ENCODE data around the gene LPIN1. TPM values are rescaled to one million over a fixed set of nuclear protein-coding genes. Genes with fewer than 3 reads are reported as not detected.
A peak's percentile ranks its signal among the peaks of the same experiment; 100 is the strongest.

Gene LPIN1
- total RNA-seq, 3 donors from 2014 or later = 29.7 to 38.4 (median 30.4) TPM

DNA sequence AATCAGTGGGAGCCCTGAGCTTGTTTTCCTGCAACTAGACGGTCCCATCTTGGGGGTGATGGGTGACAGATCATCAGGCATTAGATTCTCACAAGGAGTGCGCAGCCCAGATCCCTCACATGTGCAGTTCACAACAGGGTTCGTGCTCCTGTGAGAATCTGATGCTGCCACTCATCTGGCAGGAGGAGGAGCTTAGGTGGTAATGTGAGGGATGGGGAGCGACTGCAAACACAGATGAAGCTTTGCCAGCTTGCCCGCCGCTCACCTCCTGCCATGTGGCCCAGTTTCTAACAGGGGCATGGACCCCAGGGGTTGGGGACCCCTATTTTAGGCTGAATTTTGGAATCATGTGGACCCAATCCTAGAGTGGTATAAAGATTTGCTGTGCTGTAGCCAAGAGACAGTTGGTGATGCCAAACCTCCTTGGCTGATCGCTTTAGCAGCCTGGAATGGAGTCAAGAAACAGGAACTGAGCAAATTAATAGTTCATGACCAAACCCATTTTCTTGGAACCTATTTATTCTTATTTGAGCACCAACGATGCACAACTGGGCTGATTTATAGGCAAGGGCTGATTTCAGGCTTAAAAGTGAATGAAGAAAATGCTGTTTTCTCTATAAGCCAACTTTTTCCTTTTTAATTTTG lies 25.7 kb downstream of the LPIN1 start:
- intact Hi-C loops (cut with DNase I, micrococcal nuclease) = no loop called here
- no peaks in the 10 kb centered on the region for H3K4me1 ChIP-seq (ENCODE audit: low read depth)
- no peak overlapping the region for H3K4me3 ChIP-seq
- no peaks in the 10 kb centered on the region for H3K36me3 ChIP-seq (ENCODE audit: low read depth)
- DNase-seq = no peak
- H3K9me3 ChIP-seq = no peaks in the 10 kb centered on the region
- TF ChIP-seq, protein P1, sequence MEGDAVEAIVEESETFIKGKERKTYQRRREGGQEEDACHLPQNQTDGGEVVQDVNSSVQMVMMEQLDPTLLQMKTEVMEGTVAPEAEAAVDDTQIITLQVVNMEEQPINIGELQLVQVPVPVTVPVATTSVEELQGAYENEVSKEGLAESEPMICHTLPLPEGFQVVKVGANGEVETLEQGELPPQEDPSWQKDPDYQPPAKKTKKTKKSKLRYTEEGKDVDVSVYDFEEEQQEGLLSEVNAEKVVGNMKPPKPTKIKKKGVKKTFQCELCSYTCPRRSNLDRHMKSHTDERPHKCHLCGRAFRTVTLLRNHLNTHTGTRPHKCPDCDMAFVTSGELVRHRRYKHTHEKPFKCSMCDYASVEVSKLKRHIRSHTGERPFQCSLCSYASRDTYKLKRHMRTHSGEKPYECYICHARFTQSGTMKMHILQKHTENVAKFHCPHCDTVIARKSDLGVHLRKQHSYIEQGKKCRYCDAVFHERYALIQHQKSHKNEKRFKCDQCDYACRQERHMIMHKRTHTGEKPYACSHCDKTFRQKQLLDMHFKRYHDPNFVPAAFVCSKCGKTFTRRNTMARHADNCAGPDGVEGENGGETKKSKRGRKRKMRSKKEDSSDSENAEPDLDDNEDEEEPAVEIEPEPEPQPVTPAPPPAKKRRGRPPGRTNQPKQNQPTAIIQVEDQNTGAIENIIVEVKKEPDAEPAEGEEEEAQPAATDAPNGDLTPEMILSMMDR (IDR thresholded peaks at IDR 0.05) = no peak
- no peak for ATAC-seq

DNA sequence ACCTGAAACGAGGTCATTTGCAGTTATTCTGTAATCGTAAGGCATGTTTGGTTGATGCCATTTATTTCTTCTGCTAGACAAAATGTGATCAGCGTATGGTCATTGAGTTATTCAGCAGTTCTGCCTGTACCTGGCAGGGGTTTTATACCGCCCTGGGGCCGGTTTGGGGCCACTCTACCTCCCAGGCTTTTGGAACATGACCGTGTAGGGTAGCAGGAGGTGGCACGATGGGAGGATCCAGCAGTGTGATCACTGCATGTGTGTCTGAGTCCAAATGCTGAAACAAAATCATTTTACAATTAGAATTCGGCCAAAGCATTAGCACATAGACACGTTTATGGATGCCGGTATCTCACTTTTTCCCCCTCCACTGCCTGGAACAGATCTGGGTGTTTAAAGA lies 26.7 kb downstream of the LPIN1 start:
- TF ChIP-seq, protein P1 (IDR thresholded peaks at IDR 0.05) = no peak
- Histone ChIP-seq H3K9me3 (no peaks in the 10 kb centered on the region), H3K4me3 (no peak overlapping the region), H3K4me1 (ENCODE audit: low read depth) (no peaks in the 10 kb centered on the region), H3K36me3 (ENCODE audit: low read depth) (no peaks in the 10 kb centered on the region)
- DNase-seq (no peak), ATAC-seq (no peak)
- intact Hi-C loops (cut with DNase I, micrococcal nuclease) = no loop called here

DNA sequence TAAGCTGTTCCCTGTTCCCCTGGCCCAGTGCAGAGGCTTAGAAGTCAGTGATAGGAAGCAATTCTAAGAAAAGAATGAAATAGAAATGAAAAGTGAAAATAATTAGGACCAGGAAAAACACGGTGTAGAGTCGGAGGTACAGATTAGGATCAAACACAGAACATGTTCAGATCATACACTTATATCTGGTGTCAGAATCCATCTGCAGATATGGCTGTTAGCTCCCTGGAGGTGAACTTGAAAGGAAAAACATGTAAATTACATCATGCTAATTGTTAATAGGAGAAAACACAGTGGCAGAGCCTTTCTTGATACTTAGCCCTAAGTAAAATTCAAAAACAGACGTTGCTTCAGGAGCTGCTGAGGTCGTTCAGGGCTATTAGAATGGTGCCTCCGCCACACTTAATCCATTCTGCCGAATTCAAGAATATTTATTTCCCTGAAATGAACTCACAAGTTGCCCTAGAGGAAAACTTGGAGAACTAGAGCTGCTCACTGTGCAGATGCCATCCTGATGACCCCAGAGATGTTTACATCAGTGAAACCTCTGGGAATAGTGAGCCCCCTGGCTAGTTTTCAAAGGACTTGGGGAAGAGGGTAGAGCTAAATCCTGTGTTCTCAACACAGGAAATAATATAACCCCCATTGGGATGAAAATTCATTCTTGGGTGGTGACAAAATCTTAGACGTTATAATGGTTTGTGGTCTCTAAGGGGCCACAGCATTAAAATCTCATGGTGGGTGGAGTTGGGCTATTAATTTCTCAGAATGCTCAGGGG lies 27.5 kb downstream of the LPIN1 start:
- Histone ChIP-seq H3K9me3 (no peaks in the 10 kb centered on the region), H3K36me3 (ENCODE audit: low read depth) (no peaks in the 10 kb centered on the region), H3K4me1 (ENCODE audit: low read depth) (peaks cover 5% of the 10 kb centered on the region), H3K4me3 (no peak overlapping the region)
- no peak for DNase-seq
- ATAC-seq = no peak
- intact Hi-C loops (cut with DNase I, micrococcal nuclease) = no loop called here
- TF ChIP-seq, protein P1 (IDR thresholded peaks at IDR 0.05) = no peak

DNA sequence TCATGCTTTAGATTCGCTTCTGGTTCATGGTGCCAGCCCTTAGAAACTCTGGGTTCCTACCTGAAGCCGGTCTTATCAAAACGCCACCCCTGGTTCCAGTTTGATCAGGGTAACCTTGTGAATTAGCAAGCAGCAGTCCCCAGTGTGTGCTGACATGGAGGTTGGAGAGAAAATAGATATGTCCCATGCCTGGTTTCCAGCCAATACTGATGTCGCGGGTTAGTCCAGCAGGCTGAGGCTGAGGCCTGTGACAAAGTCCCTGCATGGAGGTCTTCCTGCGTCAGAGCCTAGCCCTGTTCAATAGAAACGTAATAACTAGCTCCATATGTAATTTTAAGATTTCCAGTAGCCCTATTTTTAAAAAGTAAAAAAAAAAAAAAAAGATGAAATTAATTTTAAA lies 28.2 kb downstream of the LPIN1 start:
- intact Hi-C loops (cut with DNase I, micrococcal nuclease) = no loop called here
- TF ChIP-seq, protein P1 (IDR thresholded peaks at IDR 0.05) = no peak
- Histone ChIP-seq H3K9me3 (no peaks in the 10 kb centered on the region), H3K36me3 (ENCODE audit: low read depth) (no peaks in the 10 kb centered on the region), H3K4me1 (ENCODE audit: low read depth) (peaks cover 9% of the 10 kb centered on the region), H3K4me3 (no peak overlapping the region)
- no peak for ATAC-seq
- DNase-seq = no peak

DNA sequence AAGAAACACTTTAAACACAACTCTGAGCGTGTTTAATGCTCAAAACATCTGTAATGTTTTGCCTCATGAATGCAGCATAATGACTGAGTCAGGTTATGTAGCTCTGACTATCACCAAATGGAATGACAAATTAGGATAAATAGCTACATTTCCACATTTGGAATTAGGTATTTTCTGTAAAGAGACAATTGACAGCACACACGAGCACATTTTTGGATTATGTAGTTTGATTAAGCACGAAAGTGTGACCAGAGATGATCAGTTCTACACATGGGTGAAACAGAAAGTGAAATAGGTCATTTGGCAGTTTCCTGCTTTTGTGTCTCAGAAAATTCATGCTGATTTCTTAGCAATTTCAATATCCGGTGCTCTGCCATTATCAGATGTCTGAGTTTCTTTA lies 29.0 kb downstream of the LPIN1 start:
- ATAC-seq (peak; percentile 32), DNase-seq (no peak)
- H3K9me3 ChIP-seq = no peaks in the 10 kb centered on the region
- H3K4me3 ChIP-seq = no peak overlapping the region
- intact Hi-C loops (cut with DNase I, micrococcal nuclease) = loop anchor here in 1 of 2 donors (5.0 kb wide), 1 partner anchor 83 kb away; no protein-coding TSS in a partner anchor
- TF ChIP-seq, protein P1 (IDR thresholded peaks at IDR 0.05) = no peak
- H3K4me1 ChIP-seq (ENCODE audit: low read depth) = peaks cover 9% of the 10 kb centered on the region
- H3K36me3 ChIP-seq (ENCODE audit: low read depth) = no peaks in the 10 kb centered on the region

All from mucosa of descending colon (tissue), 3 donors.